Right atrium auricular region (tissue), 2 donors: ENCODE measurements around the gene HPCAL4. TPM values are rescaled to one million over a fixed set of nuclear protein-coding genes. Genes with fewer than 3 reads are reported as not detected.
A peak's percentile ranks its signal among the peaks of the same experiment; 100 is the strongest.

ENCODE experiments used
- DNase-seq: peaks from one replicate; pipeline ENCODE4 v3.0.0-alpha.2; 2019; ENCODE audit warnings: low spot score
- H3K27ac ChIP-seq, 2 donors: fragments of 200-600 bp; sonication (generic); 1 replicate in 1 of 2; 2 replicates in 1 of 2; pipeline ENCODE4 v1.5.1; 2016 to 2019
- H3K27me3 ChIP-seq, 2 donors: fragments of 200-600 bp; sonication (generic); one replicate each; pipeline versions ENCODE4 v1.5.1 to v1.6.0; 2017 to 2019
- H3K36me3 ChIP-seq: fragments of 200-600 bp; sonication (generic); one replicate; pipeline ENCODE4 v1.5.1; 2016
- H3K4me1 ChIP-seq, 2 donors: fragments of 200-600 bp; sonication (generic); one replicate each; pipeline versions ENCODE4 v1.5.1 to v1.6.0; 2017 to 2019
- H3K4me3 ChIP-seq, 2 donors: fragments of 200-600 bp; sonication (generic); 1 replicate in 1 of 2; 2 replicates in 1 of 2; pipeline ENCODE4 v1.5.1; 2017 to 2019; ENCODE audit warnings: mild to moderate bottlenecking in 1 of 2, moderate library complexity in 1 of 2
- H3K9me3 ChIP-seq, 2 donors: fragments of 200-600 bp; sonication (generic); one replicate each; pipeline ENCODE4 v1.5.1; 2019
- total RNA-seq, 2 donors: library from RNA; depleted of rRNA; stranded (reverse); fragments of >200 nt; gene quantifications; one replicate each; pipeline ENCODE4 v1.1.0, GENCODE V29; 2016
- TF ChIP-seq, protein P1 (sequence below), 2 donors: fragments of 200-600 bp; sonication (generic); IDR thresholded peaks; one replicate each; pipeline ENCODE4 v1.5.1; 2019; ENCODE audit warnings: antibody characterized with exemption in 2 of 2

Gene HPCAL4
- total RNA-seq, 2 donors from 2014 or later: 1.3 to 2.8 TPM

DNA sequence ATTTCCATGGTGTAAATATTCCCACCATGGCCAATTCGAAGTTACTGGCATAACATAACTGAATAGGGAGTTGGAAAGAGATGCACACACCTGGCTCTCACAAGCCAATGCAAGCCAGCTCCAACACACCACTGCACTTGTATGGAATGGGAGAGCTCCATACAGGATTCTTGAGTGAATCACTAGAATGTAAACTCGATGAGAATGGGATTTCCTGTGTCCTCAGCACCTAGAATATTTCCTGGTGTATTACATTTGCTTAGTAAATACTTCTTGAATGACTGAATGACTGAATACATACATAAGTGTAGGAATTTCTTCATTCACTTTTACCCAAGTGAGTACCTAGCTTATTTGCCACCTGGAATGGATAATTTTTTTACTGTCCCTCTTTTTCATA lies 31.3 kb upstream of the HPCAL4 start:
- H3K4me1 ChIP-seq: no peaks in the 10 kb centered on the region
- no peak overlapping the region for H3K4me3 ChIP-seq
- no peak overlapping the region for H3K27ac ChIP-seq
- H3K36me3 ChIP-seq: no peaks in the 10 kb centered on the region
- H3K27me3 ChIP-seq: no peaks in the 10 kb centered on the region
- no peaks in the 10 kb centered on the region for H3K9me3 ChIP-seq
- no peak for DNase-seq
- TF ChIP-seq, protein P1, sequence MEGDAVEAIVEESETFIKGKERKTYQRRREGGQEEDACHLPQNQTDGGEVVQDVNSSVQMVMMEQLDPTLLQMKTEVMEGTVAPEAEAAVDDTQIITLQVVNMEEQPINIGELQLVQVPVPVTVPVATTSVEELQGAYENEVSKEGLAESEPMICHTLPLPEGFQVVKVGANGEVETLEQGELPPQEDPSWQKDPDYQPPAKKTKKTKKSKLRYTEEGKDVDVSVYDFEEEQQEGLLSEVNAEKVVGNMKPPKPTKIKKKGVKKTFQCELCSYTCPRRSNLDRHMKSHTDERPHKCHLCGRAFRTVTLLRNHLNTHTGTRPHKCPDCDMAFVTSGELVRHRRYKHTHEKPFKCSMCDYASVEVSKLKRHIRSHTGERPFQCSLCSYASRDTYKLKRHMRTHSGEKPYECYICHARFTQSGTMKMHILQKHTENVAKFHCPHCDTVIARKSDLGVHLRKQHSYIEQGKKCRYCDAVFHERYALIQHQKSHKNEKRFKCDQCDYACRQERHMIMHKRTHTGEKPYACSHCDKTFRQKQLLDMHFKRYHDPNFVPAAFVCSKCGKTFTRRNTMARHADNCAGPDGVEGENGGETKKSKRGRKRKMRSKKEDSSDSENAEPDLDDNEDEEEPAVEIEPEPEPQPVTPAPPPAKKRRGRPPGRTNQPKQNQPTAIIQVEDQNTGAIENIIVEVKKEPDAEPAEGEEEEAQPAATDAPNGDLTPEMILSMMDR (IDR thresholded peaks at IDR 0.05): no peak

DNA sequence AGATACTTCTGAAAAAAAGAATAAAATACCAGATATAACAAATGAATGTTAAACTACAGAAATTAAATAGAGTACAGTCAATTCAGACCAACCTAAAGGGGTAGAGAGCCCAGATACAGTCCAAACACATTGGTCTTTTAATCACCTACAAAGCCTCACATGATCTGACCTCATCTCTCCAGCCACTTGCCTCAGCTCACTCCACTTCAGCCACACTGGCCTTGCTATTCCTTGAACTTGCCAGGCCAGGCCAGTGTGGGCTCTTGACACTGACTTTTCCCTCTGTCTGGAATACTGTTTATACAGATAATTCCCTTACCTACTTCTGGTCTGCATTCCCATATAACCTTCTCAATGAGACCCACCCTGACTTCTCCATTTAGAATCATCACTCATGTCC lies 30.4 kb upstream of the HPCAL4 start:
- Histone ChIP-seq H3K4me1 (no peaks in the 10 kb centered on the region), H3K27ac (no peak overlapping the region), H3K9me3 (no peaks in the 10 kb centered on the region), H3K36me3 (no peaks in the 10 kb centered on the region), H3K27me3 (no peaks in the 10 kb centered on the region), H3K4me3 (no peak overlapping the region)
- TF ChIP-seq, protein P1 (IDR thresholded peaks at IDR 0.05): no peak
- DNase-seq: no peak

DNA sequence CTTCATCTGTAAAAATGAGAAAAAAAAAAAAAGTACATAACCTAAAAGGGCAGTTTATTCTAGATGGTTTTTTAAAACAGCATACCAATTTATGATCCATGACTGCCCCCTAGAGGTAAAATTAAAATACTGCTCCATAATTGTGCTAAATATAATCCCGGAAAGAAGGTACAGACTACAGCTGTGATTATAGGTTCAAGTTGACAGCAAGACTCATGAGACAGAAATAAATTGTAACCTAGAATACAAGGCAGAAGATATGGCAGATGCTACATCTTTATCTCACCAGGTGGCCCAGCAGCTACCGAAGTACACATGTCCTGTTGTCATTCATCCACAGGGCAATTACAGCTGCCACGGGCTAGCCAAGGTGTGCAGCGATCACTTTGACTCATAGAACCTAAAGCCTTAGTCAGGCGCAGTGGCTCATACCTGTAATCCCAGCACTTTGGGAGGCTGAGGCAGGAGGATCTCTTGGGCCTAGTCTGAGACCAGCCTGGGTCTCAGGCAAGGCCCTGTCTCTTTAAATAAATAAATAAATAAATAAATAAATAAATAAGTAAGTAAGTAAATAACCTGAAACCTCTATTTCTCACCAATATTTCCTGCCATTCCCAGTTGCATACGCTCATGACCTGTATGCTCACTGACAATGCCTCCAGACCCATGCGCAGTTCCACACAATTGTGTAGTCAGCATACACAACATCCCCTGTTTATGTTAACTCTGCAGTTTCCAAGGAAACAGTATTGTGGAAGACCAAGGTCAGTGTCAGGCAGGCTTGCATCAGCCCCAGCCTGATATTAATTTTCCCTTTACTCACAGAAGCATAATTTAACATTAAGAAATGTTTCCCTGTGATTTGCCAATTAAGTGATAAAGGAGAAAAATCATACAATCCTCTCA lies 29.1 kb upstream of the HPCAL4 start:
- TF ChIP-seq, protein P1 (IDR thresholded peaks at IDR 0.05): peak; percentile 59 to 78
- H3K9me3 ChIP-seq: no peaks in the 10 kb centered on the region
- H3K27me3 ChIP-seq: no peaks in the 10 kb centered on the region
- DNase-seq: no peak
- no peaks in the 10 kb centered on the region for H3K36me3 ChIP-seq
- H3K4me1 ChIP-seq: no peaks in the 10 kb centered on the region
- no peak overlapping the region for H3K27ac ChIP-seq
- no peak overlapping the region for H3K4me3 ChIP-seq

DNA sequence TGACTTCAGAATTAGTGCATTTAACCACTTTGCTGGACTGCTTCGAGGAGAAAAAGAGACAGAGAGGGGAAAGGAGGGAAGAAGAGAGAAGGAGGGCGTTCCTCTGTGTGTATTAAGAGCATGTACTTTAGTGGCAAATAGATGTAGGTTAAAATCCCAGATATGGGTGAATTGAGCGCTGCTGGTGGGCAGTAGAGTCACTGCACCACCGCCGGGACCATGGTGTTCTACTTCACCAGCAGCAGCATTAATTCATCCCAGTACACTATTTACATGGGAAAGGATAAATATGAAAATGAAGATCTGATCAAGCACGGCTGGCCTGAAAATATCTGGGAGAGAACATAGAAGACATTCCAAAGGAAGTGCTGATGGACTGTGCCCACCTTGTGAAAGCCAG lies 26.6 kb upstream of the HPCAL4 start:
- H3K9me3 ChIP-seq: no peaks in the 10 kb centered on the region
- no peaks in the 10 kb centered on the region for H3K36me3 ChIP-seq
- no peaks in the 10 kb centered on the region for H3K4me1 ChIP-seq
- no peaks in the 10 kb centered on the region for H3K27me3 ChIP-seq
- TF ChIP-seq, protein P1 (IDR thresholded peaks at IDR 0.05): no peak
- no peak overlapping the region for H3K4me3 ChIP-seq
- no peak overlapping the region for H3K27ac ChIP-seq
- no peak for DNase-seq

DNA sequence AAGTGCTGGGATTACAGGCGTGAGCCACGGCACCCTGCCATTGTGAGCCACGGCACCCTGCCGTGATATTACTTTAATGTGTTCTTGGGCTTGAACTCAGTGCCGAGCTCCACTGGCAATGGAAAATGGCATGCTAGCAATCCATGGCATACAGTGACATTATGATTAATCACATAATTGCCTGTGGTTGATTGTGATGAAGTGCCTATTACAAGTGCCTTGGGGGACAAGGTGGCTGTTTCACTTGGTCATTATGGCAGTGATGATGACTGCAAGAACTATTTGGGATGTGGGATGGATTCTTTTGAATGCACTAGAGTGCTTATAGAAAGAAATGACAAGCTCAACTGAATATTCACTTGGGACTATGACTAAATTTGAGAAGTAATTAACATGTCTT lies 22.3 kb upstream of the HPCAL4 start:
- no peaks in the 10 kb centered on the region for H3K4me1 ChIP-seq
- no peaks in the 10 kb centered on the region for H3K27me3 ChIP-seq
- no peak overlapping the region for H3K27ac ChIP-seq
- no peaks in the 10 kb centered on the region for H3K9me3 ChIP-seq
- H3K4me3 ChIP-seq: no peak overlapping the region
- DNase-seq: no peak
- H3K36me3 ChIP-seq: no peaks in the 10 kb centered on the region
- TF ChIP-seq, protein P1 (IDR thresholded peaks at IDR 0.05): no peak

DNA sequence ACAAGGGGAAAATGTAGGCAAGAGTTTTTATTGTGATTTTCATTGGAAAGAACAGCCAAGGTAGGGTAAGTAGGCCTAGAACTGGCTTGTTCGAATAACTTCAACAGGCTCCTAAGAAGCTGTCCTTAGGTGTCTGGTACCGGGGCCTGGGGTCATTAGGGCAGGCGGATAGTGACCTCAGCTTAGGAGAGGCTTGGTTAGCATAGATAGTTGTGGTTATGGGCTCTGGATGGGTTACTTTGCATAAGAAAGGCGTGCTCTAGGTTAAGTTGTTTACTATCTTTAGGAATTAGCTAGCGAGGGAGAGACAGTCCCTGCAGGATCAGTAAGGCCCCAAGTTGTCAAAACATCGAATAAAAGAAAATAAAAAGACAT lies 20.7 kb upstream of the HPCAL4 start:
- Histone ChIP-seq H3K36me3 (no peaks in the 10 kb centered on the region), H3K9me3 (no peaks in the 10 kb centered on the region), H3K4me1 (no peaks in the 10 kb centered on the region), H3K4me3 (no peak overlapping the region), H3K27ac (no peak overlapping the region), H3K27me3 (no peaks in the 10 kb centered on the region)
- TF ChIP-seq, protein P1 (IDR thresholded peaks at IDR 0.05): no peak
- no peak for DNase-seq
